ENCODE measurements around the gene GALNS.

DNA sequence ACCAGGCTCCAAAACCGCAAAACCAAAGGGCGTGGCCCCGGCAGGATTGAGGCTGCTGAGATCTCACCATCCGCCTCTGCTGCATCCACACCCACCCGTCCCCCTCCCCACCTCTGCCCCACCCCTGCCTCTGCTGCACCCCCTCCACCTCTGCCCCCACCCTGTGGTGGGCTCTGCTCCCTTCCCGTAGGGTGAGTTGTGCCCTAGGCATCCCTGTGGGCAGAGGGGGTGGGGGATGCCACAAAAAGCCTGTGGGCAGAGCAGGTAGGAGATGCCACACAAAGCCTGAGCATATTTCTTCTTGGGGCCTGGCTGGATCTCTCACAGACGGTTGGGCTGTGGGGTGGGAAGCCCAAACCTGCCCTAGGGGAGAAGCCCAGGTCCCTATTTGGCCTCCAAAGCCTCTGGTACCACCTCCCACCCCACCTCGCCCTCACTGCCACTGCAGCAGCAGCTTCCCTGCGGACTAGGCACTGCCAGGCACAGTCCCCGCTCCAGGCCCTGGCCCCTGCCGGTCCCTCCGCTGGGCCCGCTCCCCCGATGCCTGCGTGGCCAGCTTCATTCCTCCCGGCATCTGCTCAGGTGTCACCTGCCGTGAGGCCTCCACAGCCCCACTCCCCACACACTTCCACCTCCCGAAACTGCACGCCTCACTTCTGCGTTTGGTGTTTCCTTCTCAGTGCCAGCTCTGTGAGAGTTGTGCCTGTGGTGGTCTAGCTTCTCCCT lies 21.0 kb upstream of the GALNS start:
- no peak for TF ChIP-seq POLR2A (IDR thresholded peaks at IDR 0.05)
- TF ChIP-seq, protein P1, sequence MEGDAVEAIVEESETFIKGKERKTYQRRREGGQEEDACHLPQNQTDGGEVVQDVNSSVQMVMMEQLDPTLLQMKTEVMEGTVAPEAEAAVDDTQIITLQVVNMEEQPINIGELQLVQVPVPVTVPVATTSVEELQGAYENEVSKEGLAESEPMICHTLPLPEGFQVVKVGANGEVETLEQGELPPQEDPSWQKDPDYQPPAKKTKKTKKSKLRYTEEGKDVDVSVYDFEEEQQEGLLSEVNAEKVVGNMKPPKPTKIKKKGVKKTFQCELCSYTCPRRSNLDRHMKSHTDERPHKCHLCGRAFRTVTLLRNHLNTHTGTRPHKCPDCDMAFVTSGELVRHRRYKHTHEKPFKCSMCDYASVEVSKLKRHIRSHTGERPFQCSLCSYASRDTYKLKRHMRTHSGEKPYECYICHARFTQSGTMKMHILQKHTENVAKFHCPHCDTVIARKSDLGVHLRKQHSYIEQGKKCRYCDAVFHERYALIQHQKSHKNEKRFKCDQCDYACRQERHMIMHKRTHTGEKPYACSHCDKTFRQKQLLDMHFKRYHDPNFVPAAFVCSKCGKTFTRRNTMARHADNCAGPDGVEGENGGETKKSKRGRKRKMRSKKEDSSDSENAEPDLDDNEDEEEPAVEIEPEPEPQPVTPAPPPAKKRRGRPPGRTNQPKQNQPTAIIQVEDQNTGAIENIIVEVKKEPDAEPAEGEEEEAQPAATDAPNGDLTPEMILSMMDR (IDR thresholded peaks at IDR 0.05) = no peak

Data from heart left ventricle (tissue), 13 donors.